ENCODE data around the gene CEP95. TPM values are rescaled to one million over a fixed set of nuclear protein-coding genes. Genes with fewer than 3 reads are reported as not detected.
"Not testable (repeated sequence)": the region's sequence is repeated elsewhere in the genome, so short reads cannot be mapped to it uniquely, and the experiment has no call there.

CEP95 gene
- total RNA-seq, 1 donor from 2014 or later, result 26.8 TPM

- no peak for DNase-seq (ENCODE audit: low spot score)
These were observed 12.7 kb upstream of the CEP95 start for GRCh38 chr17:64494121-64494520.

GRCh38 chr17:64495300-64495699 is 11.5 kb upstream of the CEP95 start:
- not testable (repeated sequence) for DNase-seq (ENCODE audit: low spot score)

GRCh38 chr17:64496348-64496785 is 10.4 kb upstream of the CEP95 start:
- DNase-seq (ENCODE audit: low spot score), result no peak

- peak; percentile 98 for DNase-seq (ENCODE audit: low spot score)
These were observed 9.8 kb upstream of the CEP95 start, which contains the start of gene POLG2 for GRCh38 chr17:64496786-64497564. Gene POLG2, minus strand, starts transcription at chr17:64497054. Its CDS starts 86 bp downstream, at chr17:64496968.

- no peak for DNase-seq (ENCODE audit: low spot score)
These were observed 9.2 kb upstream of the CEP95 start for GRCh38 chr17:64497565-64498035.

- no peak for DNase-seq (ENCODE audit: low spot score)
These were observed 8.2 kb upstream of the CEP95 start for GRCh38 chr17:64498308-64499203.

GRCh38 chr17:64499805-64500486 is 6.8 kb upstream of the CEP95 start:
- DNase-seq (ENCODE audit: low spot score), result no peak

GRCh38 chr17:64500487-64500859 is 6.3 kb upstream of the CEP95 start:
- DNase-seq (ENCODE audit: low spot score), result no peak

GRCh38 chr17:64500862-64501765 is 5.7 kb upstream of the CEP95 start:
- no peak for DNase-seq (ENCODE audit: low spot score)

- DNase-seq (ENCODE audit: low spot score), result no peak
These were observed 4.8 kb upstream of the CEP95 start for GRCh38 chr17:64502021-64502420.

- DNase-seq (ENCODE audit: low spot score), result no peak
These were observed 4.0 kb upstream of the CEP95 start for GRCh38 chr17:64502809-64503208.

- DNase-seq (ENCODE audit: low spot score), result no peak
These were observed 3.4 kb upstream of the CEP95 start for GRCh38 chr17:64503341-64503740.

- DNase-seq (ENCODE audit: low spot score), result no peak
These were observed 2.7 kb upstream of the CEP95 start for GRCh38 chr17:64503821-64504768.

GRCh38 chr17:64504769-64505339 is 1.9 kb upstream of the CEP95 start:
- no peak for DNase-seq (ENCODE audit: low spot score)

- DNase-seq (ENCODE audit: low spot score), result peak; percentile 97
These were observed 1.2 kb upstream of the CEP95 start for GRCh38 chr17:64505340-64506200.

- peak; percentile 100 for DNase-seq (ENCODE audit: low spot score)
These were observed 589 bp upstream of the CEP95 start, which contains the start of gene DDX5 for GRCh38 chr17:64506201-64506575. Gene DDX5, minus strand, starts transcription at chr17:64506289. Its CDS starts 170 bp downstream, at chr17:64506119.

GRCh38 chr17:64507413-64507782 is 621 bp downstream of the CEP95 start:
- DNase-seq (ENCODE audit: low spot score), result no peak

GRCh38 chr17:64508683-64509082 is 1.9 kb downstream of the CEP95 start:
- DNase-seq (ENCODE audit: low spot score), result no peak

Data from mesenteric fat pad (tissue), 1 donor.